IPS-18a (cell line): ENCODE results near the gene PRDX6.

Experiments
- H3K27ac ChIP-seq: one replicate; pipeline ENCODE4 v1.5.1; 2013; ENCODE audit warnings: low read length
- H3K27me3 ChIP-seq: one replicate; pipeline ENCODE4 v1.6.1; 2013; ENCODE audit warnings: mild to moderate bottlenecking, low read length; ENCODE audit not compliant: control insufficient read depth, insufficient read depth
- H3K36me3 ChIP-seq: one replicate; pipeline ENCODE4 v1.6.1; 2013; ENCODE audit warnings: low read depth, low read length; ENCODE audit not compliant: control insufficient read depth
- H3K4me1 ChIP-seq: one replicate; pipeline ENCODE4 v1.6.1; 2013; ENCODE audit warnings: low read depth, low read length; ENCODE audit not compliant: control insufficient read depth
- H3K4me3 ChIP-seq: one replicate; pipeline ENCODE4 v1.5.1; 2013; ENCODE audit warnings: low read length
- H3K9ac ChIP-seq: one replicate; pipeline ENCODE4 v1.6.1; 2013; ENCODE audit warnings: mild to moderate bottlenecking, low read length, moderate library complexity
- H3K9me3 ChIP-seq: one replicate; pipeline ENCODE4 v1.6.1; 2013; ENCODE audit warnings: low read depth, low read length; ENCODE audit not compliant: control insufficient read depth

PRDX6 gene

GRCh38 chr1:173477286-173478093 is at the start of gene PRDX6:
TSS of gene PRDX6 (plus strand) at chr1:173477335. CDS start at chr1:173477398, 63 bp downstream.
- peak within 1 kb of the TSS; percentile 93 for H3K9ac ChIP-seq
- no peaks in the 10 kb centered on the region for H3K27me3 ChIP-seq
- peaks cover 29% of the 10 kb centered on the region for H3K36me3 ChIP-seq
- H3K4me1 ChIP-seq, result peaks cover 17% of the 10 kb centered on the region
- peak within 1 kb of the TSS; percentile 65 for H3K27ac ChIP-seq
- H3K9me3 ChIP-seq, result no peaks in the 10 kb centered on the region
- H3K4me3 ChIP-seq, result peak within 1 kb of the TSS; percentile 94

- H3K9ac ChIP-seq, result peak overlapping the region; percentile 2
- peaks cover 28% of the 10 kb centered on the region for H3K4me1 ChIP-seq
- H3K36me3 ChIP-seq, result no peaks in the 10 kb centered on the region
- no peaks in the 10 kb centered on the region for H3K9me3 ChIP-seq
- H3K27me3 ChIP-seq, result no peaks in the 10 kb centered on the region
- H3K27ac ChIP-seq, result no peak overlapping the region
- H3K4me3 ChIP-seq, result peak overlapping the region; percentile 39
These were observed 47.4 kb upstream of the PRDX6 start for GRCh38 chr1:173429471-173430402.

GRCh38 chr1:173430677-173431303 is 46.3 kb upstream of the PRDX6 start:
- Histone ChIP-seq H3K4me1 (peaks cover 28% of the 10 kb centered on the region), H3K27me3 (no peaks in the 10 kb centered on the region), H3K9me3 (no peaks in the 10 kb centered on the region), H3K27ac (no peak overlapping the region), H3K9ac (no peak overlapping the region), H3K36me3 (no peaks in the 10 kb centered on the region), H3K4me3 (peak overlapping the region; percentile 39)

- H3K27ac ChIP-seq, result no peak overlapping the region
- H3K9ac ChIP-seq, result no peak overlapping the region
- H3K36me3 ChIP-seq, result no peaks in the 10 kb centered on the region
- no peaks in the 10 kb centered on the region for H3K9me3 ChIP-seq
- peaks cover 28% of the 10 kb centered on the region for H3K4me1 ChIP-seq
- H3K4me3 ChIP-seq, result no peak overlapping the region
- no peaks in the 10 kb centered on the region for H3K27me3 ChIP-seq
These were observed 45.7 kb upstream of the PRDX6 start for GRCh38 chr1:173431304-173432045.

GRCh38 chr1:173432331-173432730 is 44.8 kb upstream of the PRDX6 start:
- Histone ChIP-seq H3K4me3 (no peak overlapping the region), H3K27ac (no peak overlapping the region), H3K36me3 (no peaks in the 10 kb centered on the region), H3K4me1 (peaks cover 28% of the 10 kb centered on the region), H3K9me3 (no peaks in the 10 kb centered on the region), H3K9ac (no peak overlapping the region), H3K27me3 (no peaks in the 10 kb centered on the region)

GRCh38 chr1:173433751-173434326 is 43.3 kb upstream of the PRDX6 start:
- no peaks in the 10 kb centered on the region for H3K36me3 ChIP-seq
- H3K4me3 ChIP-seq, result no peak overlapping the region
- H3K9ac ChIP-seq, result no peak overlapping the region
- no peaks in the 10 kb centered on the region for H3K9me3 ChIP-seq
- H3K4me1 ChIP-seq, result peaks cover 31% of the 10 kb centered on the region
- H3K27me3 ChIP-seq, result no peaks in the 10 kb centered on the region
- H3K27ac ChIP-seq, result no peak overlapping the region

- H3K9me3 ChIP-seq, result no peaks in the 10 kb centered on the region
- H3K4me1 ChIP-seq, result peaks cover 5% of the 10 kb centered on the region
- H3K36me3 ChIP-seq, result no peaks in the 10 kb centered on the region
- no peaks in the 10 kb centered on the region for H3K27me3 ChIP-seq
- H3K27ac ChIP-seq, result no peak overlapping the region
- H3K4me3 ChIP-seq, result no peak overlapping the region
- no peak overlapping the region for H3K9ac ChIP-seq
These were observed 40.2 kb upstream of the PRDX6 start for GRCh38 chr1:173436841-173437428.

- no peaks in the 10 kb centered on the region for H3K36me3 ChIP-seq
These were observed 38.5 kb upstream of the PRDX6 start for GRCh38 chr1:173438675-173439074.

GRCh38 chr1:173440430-173440829 is 36.7 kb upstream of the PRDX6 start:
- Histone ChIP-seq H3K27me3 (no peaks in the 10 kb centered on the region), H3K9me3 (no peaks in the 10 kb centered on the region), H3K27ac (no peak overlapping the region), H3K4me1 (peaks cover 20% of the 10 kb centered on the region), H3K36me3 (no peaks in the 10 kb centered on the region), H3K4me3 (no peak overlapping the region), H3K9ac (no peak overlapping the region)

More at GRCh38 chr1:173438675-173439074, 38.5 kb upstream of the PRDX6 start:
- no peak overlapping the region for H3K27ac ChIP-seq
- H3K9ac ChIP-seq, result no peak overlapping the region
- H3K27me3 ChIP-seq, result no peaks in the 10 kb centered on the region
- H3K4me1 ChIP-seq, result peaks cover 7% of the 10 kb centered on the region
- H3K4me3 ChIP-seq, result no peak overlapping the region
- no peaks in the 10 kb centered on the region for H3K9me3 ChIP-seq

GRCh38 chr1:173444757-173445156 is 32.4 kb upstream of the PRDX6 start:
- Histone ChIP-seq H3K9ac (no peak overlapping the region), H3K27ac (no peak overlapping the region), H3K4me3 (no peak overlapping the region)

More at GRCh38 chr1:173444757-173445156, 32.4 kb upstream of the PRDX6 start:
- H3K36me3 ChIP-seq, result no peaks in the 10 kb centered on the region
- H3K9me3 ChIP-seq, result no peaks in the 10 kb centered on the region
- peaks cover 25% of the 10 kb centered on the region for H3K4me1 ChIP-seq
- no peaks in the 10 kb centered on the region for H3K27me3 ChIP-seq
